HG02623 (cell line): ENCODE measurements around the gene RPS6KA5.
"Not testable (repeated sequence)": the region's sequence is repeated elsewhere in the genome, so short reads cannot be mapped to it uniquely, and the experiment has no call there.

ENCODE experiments used
- ATAC-seq: cut with Tn5 transposase; IDR thresholded peaks from one replicate; pipeline ENCODE4 v1.9.1; 2021; ENCODE audit warnings: moderate library complexity; ENCODE audit not compliant: unreplicated experiment

RPS6KA5 gene

GRCh38 chr14:90839024-90839888 is 221.2 kb downstream of the RPS6KA5 start:
- ATAC-seq, result no peak

GRCh38 chr14:90838531-90838930 is 221.9 kb downstream of the RPS6KA5 start:
- ATAC-seq, result not testable (repeated sequence)

- no peak for ATAC-seq
Measured at GRCh38 chr14:90837355-90837754, 223.1 kb downstream of the RPS6KA5 start.

GRCh38 chr14:90836692-90837063 is 223.8 kb downstream of the RPS6KA5 start:
- ATAC-seq, result no peak

GRCh38 chr14:90831821-90832220 is 228.6 kb downstream of the RPS6KA5 start:
- ATAC-seq, result no peak

- ATAC-seq, result no peak
Measured at GRCh38 chr14:90830931-90831701, 229.3 kb downstream of the RPS6KA5 start.

GRCh38 chr14:90829677-90830076 is 230.8 kb downstream of the RPS6KA5 start:
- no peak for ATAC-seq

- ATAC-seq, result no peak
Measured at GRCh38 chr14:90828642-90829487, 231.6 kb downstream of the RPS6KA5 start.

GRCh38 chr14:90827919-90828610 is 232.4 kb downstream of the RPS6KA5 start:
- ATAC-seq, result peak; percentile 98

- not testable (repeated sequence) for ATAC-seq
Measured at GRCh38 chr14:90823542-90823941, 236.9 kb downstream of the RPS6KA5 start.

- ATAC-seq, result no peak
Measured at GRCh38 chr14:90820958-90821357, 239.5 kb downstream of the RPS6KA5 start.

GRCh38 chr14:90819734-90820393 is 240.6 kb downstream of the RPS6KA5 start:
- no peak for ATAC-seq

- ATAC-seq, result no peak
Measured at GRCh38 chr14:90818715-90819114, 241.7 kb downstream of the RPS6KA5 start.

GRCh38 chr14:90816681-90817436 is 243.6 kb downstream of the RPS6KA5 start:
- no peak for ATAC-seq

- ATAC-seq, result peak; percentile 57
Measured at GRCh38 chr14:90815822-90816662, 244.4 kb downstream of the RPS6KA5 start, which contains the start of gene TTC7B. Gene TTC7B, minus strand, starts transcription at chr14:90816430. Its CDS starts 135 bp downstream, at chr14:90816295.

GRCh38 chr14:90815572-90815821 is 244.9 kb downstream of the RPS6KA5 start:
- no peak for ATAC-seq

GRCh38 chr14:90814806-90815571 is 245.5 kb downstream of the RPS6KA5 start:
- ATAC-seq, result no peak

- no peak for ATAC-seq
Measured at GRCh38 chr14:90813442-90813841, 247.0 kb downstream of the RPS6KA5 start.
